Measurements from ENCODE around the gene MCM6.

MCM6 gene

GRCh38 chr2:135862718-135863117 lies 13.5 kb downstream of the MCM6 start:
- no peak for DNase-seq

GRCh38 chr2:135853401-135853800 lies 22.8 kb downstream of the MCM6 start:
- no peak for DNase-seq

DNA sequence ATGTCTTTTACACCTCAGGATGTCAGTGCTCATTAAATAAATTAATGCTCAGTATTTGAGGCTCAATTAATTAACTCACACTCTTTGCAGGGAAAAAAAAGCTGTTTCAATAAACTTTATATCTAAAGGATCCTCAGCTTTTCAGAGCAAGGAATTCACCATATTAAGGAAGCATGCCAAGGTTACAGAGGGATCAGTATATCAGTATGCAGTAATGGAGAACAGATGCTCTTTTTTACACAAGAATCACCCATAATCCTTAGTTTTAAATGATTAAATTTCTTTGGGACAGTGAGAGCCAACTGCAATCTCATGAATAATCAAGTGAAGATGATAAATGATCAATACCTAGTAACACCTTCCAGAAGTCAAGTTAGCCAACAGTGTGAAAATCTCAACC lies 24.4 kb downstream of the MCM6 start:
- no peak for DNase-seq

- DNase-seq: no peak
These were observed 25.2 kb downstream of the MCM6 start for GRCh38 chr2:135850892-135851668.

GRCh38 chr2:135849087-135849486 lies 27.2 kb downstream of the MCM6 start:
- no peak for DNase-seq

DNA sequence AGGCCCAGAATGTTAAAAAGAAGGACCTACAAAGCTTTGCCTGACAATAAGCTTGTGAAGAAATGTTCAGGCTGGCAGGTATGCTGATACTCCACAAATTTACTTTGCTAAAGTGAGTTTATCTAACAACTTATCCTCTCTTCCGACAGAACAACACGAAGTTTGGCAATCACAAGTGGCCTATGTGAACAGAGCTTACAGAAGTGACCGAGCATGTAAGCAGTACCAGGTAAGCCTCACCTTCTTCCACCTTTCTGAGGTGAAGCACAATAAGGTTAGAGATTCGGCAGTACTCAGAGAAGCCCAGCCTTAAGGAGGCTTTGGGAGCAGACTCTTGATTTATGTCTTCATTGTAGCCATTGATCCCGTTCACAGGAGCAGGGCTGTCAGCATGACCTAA lies 30.2 kb downstream of the MCM6 start:
- no peak for DNase-seq

- no peak for DNase-seq
These were observed 31.0 kb downstream of the MCM6 start for GRCh38 chr2:135845257-135845656.

- DNase-seq: no peak
These were observed 31.8 kb downstream of the MCM6 start for GRCh38 chr2:135844301-135844895.

DNA sequence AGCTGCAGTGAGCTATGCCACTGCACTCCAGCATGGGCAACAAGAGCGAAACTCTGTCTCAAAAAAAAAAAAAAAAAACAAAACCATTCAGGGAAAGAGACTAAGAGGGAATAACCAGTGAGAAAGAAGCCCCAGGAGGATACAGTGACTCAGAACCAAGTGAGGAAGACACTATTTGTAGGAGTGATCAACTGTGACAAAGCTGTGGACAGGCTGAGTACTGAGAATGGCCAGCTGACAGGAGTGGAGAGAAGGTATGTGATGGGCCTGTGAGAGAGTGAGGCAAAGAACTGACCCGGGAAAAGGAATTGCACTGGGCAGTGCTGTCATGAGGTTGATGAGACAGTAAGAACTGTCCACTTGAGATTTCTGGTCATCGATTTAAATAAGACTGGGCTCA lies 32.6 kb downstream of the MCM6 start:
- DNase-seq: no peak

GRCh38 chr2:135840601-135841000 lies 35.6 kb downstream of the MCM6 start:
- no peak for DNase-seq

DNA sequence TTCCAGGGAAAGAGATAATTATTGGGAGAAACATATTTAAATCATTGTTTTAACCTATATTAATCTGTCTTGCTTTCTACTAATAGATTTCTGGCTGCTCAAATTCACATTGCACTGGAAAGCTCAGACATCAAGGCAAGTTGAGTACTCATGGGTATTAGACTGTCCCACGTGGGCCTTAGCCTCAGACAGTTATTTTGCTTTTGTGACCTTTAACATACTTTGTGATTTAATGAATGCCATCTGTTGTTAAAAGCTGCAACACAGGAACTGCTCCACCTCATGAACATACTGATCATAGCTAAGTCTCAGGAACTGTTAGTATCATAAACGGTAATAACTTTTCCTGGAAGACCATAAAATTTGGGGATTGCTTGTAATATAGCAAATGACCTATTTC lies 36.5 kb downstream of the MCM6 start:
- no peak for DNase-seq

- DNase-seq: no peak
These were observed 37.7 kb downstream of the MCM6 start for GRCh38 chr2:135838502-135838901.

GRCh38 chr2:135836596-135837270 lies 39.5 kb downstream of the MCM6 start, which contains the start of gene LCT:
TSS of gene LCT (minus strand) at chr2:135837184. CDS start at chr2:135837169, 15 bp downstream.
- no peak for DNase-seq

- no peak for DNase-seq
These were observed 43.4 kb downstream of the MCM6 start for GRCh38 chr2:135832891-135833290.

GRCh38 chr2:135831180-135831812 lies 44.9 kb downstream of the MCM6 start:
- no peak for DNase-seq

DNA sequence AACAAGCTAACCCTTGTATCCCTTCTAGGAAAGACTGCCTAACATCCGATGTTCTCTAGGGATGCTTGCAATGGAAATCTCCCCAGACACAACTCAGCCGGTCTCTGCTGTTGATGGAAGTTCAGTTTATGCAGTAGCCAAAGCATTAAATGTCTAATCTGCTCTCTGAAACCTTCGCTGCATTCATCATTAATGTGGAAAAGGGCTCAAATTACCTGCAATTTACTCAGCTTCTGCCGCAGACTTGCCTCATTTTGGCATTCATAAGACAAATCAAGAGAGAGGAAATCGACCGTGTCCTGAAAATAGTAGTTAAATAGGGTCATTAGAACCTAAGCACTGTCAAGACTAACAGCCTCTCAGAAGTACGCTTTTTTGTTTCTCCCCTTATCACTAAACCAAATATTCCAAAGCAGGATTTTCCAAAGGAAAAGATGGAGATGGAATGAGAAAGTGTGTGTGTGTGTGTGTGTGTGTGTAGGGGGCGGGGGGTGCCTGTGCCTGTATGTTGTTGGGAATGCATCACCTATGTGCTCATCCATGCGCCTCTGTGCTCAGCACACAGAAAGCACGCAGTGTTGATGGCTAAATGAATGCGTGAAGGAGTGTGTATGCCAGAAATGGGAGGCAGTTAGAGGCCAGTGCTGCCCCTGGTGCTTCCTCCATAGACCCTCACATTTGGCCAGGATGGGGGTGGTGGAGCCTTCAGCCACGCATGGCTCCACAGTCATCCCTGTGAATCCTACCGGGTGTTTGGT lies 46.7 kb downstream of the MCM6 start:
- no peak for DNase-seq

- no peak for DNase-seq
These were observed 49.7 kb downstream of the MCM6 start for GRCh38 chr2:135826544-135826943.

DNA sequence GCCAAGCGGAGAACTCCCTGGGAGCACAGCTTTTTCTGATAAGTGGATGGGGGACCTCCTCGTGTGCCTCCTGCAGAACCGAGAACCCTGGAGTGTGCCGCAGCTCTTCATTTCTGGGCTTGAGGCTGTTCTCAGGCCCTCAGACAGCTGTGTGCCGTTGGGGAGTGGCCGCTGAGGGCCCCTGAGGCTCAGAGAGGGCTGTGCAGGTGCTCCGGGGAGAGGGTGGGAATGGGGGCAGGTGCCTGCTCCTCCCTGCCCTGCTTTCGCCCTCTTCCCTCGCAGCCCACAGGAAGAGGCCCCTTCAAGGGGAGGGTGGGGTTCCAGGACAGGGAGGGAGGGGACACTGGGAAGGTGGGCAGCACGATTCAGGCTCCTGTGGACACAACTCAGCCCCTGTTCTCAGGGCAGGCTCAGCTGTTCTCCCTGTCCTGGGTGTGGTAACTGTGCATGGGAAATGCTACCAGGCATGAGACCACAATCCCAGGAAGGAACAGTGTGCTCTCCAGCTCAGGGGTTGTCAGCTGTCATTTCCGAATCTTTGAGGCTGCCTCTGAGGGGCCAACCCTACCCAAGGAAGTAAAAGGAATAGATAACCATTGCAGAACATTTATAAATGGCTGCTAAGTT lies 50.6 kb downstream of the MCM6 start:
- no peak for DNase-seq

DNA sequence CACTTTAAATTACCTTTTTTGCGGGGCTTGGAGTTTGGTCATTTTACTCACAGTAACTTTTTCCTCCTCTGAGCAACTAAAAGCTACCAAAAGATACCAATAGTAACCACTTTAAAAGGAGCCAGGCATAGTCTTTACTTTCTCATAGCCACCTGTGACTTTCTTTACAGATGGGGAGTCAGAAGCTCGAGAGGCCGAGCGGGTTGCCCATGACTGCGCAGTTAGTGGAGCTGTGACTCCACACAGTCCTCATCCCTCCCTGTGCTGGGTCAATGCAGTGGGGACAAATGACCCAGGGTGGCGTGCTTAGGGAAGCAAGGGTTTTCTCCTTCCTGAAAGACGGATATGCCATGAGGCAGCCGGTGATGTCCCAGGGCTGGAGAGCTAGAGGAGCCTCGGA lies 51.1 kb downstream of the MCM6 start:
- no peak for DNase-seq

DNA sequence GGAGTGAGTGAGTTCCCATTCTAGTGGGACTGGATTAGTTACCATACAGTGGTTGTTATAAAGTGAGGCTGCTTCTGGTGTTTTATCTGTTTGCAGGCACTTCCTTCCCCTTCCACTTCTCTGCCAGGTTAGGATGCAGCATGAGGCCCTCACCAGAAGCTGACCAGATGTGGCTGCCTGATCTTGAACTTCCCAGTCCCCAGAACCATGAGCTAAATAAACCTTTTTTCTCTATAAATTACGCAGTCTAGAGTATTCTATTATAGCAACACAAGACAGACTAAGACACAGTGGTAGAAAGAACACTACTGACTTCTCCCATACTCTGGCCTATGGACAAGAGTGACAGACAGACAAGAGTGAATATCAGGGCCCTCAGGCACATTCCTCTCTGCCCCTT lies 53.4 kb downstream of the MCM6 start:
- DNase-seq: no peak

DNA sequence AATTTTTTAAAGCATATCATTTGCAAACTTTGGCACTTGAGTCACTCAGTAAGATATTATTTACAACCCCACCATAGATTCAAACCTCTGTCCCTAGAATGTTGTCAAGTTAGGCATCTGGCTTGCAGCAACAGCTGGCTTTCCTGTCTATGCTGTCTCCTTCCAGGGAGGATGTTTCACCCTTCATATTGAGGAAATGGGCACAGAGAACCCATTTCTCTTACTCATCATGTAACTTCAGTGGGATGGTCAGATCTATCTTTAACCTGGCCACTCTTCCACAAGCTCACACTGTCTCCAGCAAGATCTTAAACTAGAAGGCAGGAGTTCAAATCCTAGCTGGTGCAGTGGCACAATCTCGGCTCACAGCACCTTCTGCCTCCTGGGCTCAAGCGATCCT lies 55.1 kb downstream of the MCM6 start:
- no peak for DNase-seq

- DNase-seq: peak; percentile 5
These were observed 56.1 kb downstream of the MCM6 start for GRCh38 chr2:135820003-135820618.
